Measurements from ENCODE around the gene ITGA4. TPM values are rescaled to one million over a fixed set of nuclear protein-coding genes. Genes with fewer than 3 reads are reported as not detected.
A peak's percentile ranks its signal among the peaks of the same experiment; 100 is the strongest.

ITGA4 gene
- polyA plus RNA-seq, 6 donors from 2014 or later = 129 to 160 (median 153) TPM

DNA sequence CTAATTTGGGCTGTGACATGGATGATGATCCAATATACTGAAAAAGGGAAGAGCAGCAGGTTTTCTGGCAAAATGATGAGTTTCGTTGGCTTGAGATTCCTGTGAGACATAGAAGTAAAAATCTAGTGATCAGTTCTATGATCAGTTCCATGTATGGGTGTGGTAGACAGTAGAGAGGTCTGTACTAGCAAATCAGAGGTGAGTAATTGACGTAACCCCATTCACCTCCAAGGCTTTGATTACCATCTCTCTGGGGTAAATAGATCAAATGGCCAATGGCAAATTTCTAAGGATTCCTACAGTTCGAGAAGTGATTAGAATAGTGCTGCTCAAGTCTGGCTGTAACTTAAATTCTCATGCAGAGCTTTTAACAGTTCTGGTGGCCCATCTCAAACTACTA, 6.4 kb downstream of the ITGA4 start:
- peak overlapping the region; percentile 57 to 86 (median 74) for H3K27ac Mint-ChIP-seq
- H3K27me3 Mint-ChIP-seq = no peaks in the 10 kb centered on the region
- peaks cover 68 to 82% (median 79%) of the 10 kb centered on the region in 3 donors for H3K4me1 Mint-ChIP-seq
- H3K4me3 Mint-ChIP-seq = peak overlapping the region; percentile 0 to 100 (median 45)
- H3K36me3 Mint-ChIP-seq = peaks cover 13 to 19% of the 10 kb centered on the region in 2 donors
- H3K9me3 Mint-ChIP-seq = no peaks in the 10 kb centered on the region
- ATAC-seq (ENCODE audit: low read depth in 2 of 2) (no peak), DNase-seq (no peak)

DNA sequence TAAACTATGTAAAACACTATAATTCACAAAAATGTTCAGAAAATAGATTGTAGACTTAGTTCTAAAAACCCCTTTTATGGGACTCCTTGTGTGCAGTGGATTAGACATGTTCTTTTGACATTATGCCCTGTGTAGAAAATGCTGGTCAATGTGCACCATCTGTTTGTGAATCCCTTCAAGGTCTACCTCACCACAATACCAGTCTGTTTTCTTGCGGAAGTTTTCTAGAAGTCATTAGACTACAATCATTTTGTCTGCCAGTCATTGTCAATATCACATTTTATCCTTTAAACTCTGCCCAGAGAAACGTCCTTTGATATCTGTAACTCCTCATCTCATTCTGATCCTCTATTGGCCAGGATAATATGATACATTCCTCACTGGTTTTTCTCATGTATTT, 7.8 kb downstream of the ITGA4 start:
- H3K4me3 Mint-ChIP-seq = peak overlapping the region in 5 of 8 donors; percentile 1 to 64 (median 43)
- DNase-seq = no peak
- peak in 1 of 2 donors; percentile 24 for ATAC-seq (ENCODE audit: low read depth in 2 of 2)
- H3K27ac Mint-ChIP-seq = peak overlapping the region; percentile 45 to 95 (median 84)
- H3K27me3 Mint-ChIP-seq = no peaks in the 10 kb centered on the region
- peaks cover 15 to 19% of the 10 kb centered on the region in 2 donors for H3K36me3 Mint-ChIP-seq
- H3K4me1 Mint-ChIP-seq = peaks cover 55 to 85% (median 76%) of the 10 kb centered on the region in 3 donors
- peaks cover 0 to 3% (median 0%) of the 10 kb centered on the region in 7 donors for H3K9me3 Mint-ChIP-seq

- no peak for ATAC-seq (ENCODE audit: low read depth in 2 of 2)
- Mint-ChIP-seq H3K36me3 (peaks cover 19 to 20% of the 10 kb centered on the region in 2 donors), H3K27ac (peak overlapping the region; percentile 44 to 95 (median 80)), H3K4me1 (peaks cover 52 to 85% (median 74%) of the 10 kb centered on the region in 3 donors), H3K4me3 (peak overlapping the region in 3 of 8 donors; percentile 10 to 43 (median 25)), H3K9me3 (peaks cover 0 to 3% (median 0%) of the 10 kb centered on the region in 7 donors), H3K27me3 (no peaks in the 10 kb centered on the region)
- DNase-seq = no peak
These were observed 8.6 kb downstream of the ITGA4 start for GRCh38 chr2:181465676-181466375.

DNA sequence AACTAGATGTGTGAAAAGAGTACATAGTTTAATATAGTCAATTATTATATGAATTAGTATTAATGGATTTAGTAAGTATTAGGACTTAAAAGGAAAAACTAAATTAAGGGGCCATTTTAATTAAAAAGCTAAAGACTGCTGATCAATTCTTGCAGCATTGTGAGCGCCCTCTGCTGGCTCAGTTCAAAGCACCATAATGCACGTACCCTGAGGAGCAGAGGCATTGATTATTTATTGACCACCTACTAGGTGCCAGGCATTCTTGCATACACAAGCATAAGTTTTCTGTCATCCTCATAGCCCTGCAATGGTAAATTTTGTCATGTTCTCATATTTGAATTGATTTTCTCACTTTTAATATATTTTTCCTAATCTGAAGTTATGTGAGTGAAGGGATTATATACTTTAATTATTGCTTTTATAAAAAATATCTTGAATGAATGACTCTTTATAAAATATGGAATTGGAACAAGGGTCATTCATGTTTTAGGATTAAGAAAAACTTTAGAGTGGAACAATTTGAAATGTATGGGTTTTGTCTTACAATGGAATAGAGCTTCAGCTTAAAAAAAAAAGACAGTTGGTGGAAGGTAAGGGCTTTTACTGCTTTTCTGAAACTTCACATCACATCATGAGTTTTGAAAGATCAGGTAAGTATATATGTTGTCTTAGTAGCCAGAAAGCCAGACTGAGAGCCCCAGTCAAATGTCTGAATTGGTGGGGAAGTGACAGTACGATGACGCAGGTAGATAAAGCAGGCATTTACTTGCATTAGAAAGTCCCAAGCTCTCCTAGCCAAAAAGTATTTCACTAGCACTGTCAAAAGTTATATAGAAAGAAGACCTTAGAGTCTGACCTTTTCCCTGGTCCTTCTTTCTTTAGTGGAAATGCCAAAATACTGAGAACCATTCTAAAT, 9.7 kb downstream of the ITGA4 start:
- Mint-ChIP-seq H3K27me3 (no peaks in the 10 kb centered on the region), H3K27ac (peak overlapping the region; percentile 53 to 91 (median 70)), H3K4me3 (peak overlapping the region in 2 of 8 donors; percentile 20 to 23), H3K4me1 (peaks cover 57 to 88% (median 78%) of the 10 kb centered on the region in 3 donors), H3K36me3 (peaks cover 19 to 20% of the 10 kb centered on the region in 2 donors), H3K9me3 (peaks cover 0 to 3% (median 0%) of the 10 kb centered on the region in 7 donors)
- peak; percentile 66 to 70 for ATAC-seq (ENCODE audit: low read depth in 2 of 2)
- DNase-seq = peak; percentile 62

DNA sequence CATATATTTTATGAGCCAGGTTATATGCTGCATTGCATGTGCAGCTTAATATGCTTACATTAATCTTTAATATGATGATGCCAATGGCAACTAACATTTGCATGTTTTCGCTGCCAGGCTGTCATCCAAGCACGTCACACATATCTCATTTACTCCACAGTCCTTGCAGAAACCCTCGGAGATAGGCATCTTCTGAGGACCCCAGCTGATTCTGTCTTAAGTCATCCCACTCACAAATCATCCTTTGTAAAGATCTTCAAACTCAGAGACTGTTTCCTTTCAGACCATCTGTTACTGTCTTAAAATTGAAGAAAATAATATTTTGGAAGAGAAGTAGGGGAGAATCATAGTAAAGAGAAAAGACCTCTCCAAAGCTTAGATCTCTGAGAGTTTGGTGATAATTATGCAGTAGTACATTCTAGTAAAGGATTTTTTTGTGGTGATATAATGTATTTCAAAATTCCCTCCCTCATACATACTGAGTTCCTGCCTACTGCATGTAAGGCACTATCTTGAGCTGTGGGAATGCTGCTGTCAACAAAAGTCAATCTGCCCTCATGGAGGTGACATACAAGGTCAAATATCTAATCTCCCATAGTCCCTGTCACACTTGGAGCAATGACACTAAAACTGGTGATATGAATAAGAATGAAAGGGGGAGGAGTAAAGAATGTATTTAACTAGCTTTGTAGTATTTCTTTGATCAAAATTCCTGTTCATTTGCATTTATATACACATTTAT, 11.0 kb downstream of the ITGA4 start:
- no peak for DNase-seq
- ATAC-seq (ENCODE audit: low read depth in 2 of 2) = no peak
- H3K9me3 Mint-ChIP-seq = peaks cover 0 to 3% (median 0%) of the 10 kb centered on the region in 7 donors
- no peak overlapping the region for H3K4me3 Mint-ChIP-seq
- H3K27me3 Mint-ChIP-seq = no peaks in the 10 kb centered on the region
- H3K4me1 Mint-ChIP-seq = peaks cover 60 to 88% (median 78%) of the 10 kb centered on the region in 3 donors
- peak overlapping the region in 5 of 6 donors; percentile 47 to 86 (median 65) for H3K27ac Mint-ChIP-seq
- peaks cover 19 to 22% of the 10 kb centered on the region in 2 donors for H3K36me3 Mint-ChIP-seq

DNA sequence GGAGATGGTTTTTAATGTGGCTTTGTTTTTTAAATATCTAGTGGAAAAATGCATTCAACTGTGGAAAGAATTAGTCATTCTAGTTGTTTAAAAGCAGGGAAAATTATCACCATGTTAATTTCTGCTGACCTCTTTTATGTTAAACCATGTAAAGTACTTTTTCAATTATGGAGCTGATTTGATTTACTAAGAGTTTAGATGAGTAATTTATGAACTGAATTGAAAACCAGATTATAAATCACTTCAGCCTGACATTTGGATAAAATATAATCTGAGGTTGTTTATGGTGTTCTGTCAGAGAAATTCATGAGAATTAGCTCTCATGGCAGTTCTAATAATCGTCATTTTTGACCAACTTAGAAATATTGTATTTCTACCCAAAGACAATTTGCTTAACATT, 11.6 kb downstream of the ITGA4 start:
- Mint-ChIP-seq H3K9me3 (peaks cover 0 to 3% (median 0%) of the 10 kb centered on the region in 7 donors), H3K27me3 (no peaks in the 10 kb centered on the region), H3K27ac (peak overlapping the region in 5 of 6 donors; percentile 51 to 82 (median 64)), H3K4me3 (no peak overlapping the region), H3K4me1 (peaks cover 60 to 88% (median 78%) of the 10 kb centered on the region in 3 donors), H3K36me3 (peaks cover 14 to 15% of the 10 kb centered on the region in 2 donors)
- ATAC-seq (ENCODE audit: low read depth in 2 of 2) (no peak), DNase-seq (no peak)

GRCh38 chr2:181471226-181471625, 14.0 kb downstream of the ITGA4 start:
- Mint-ChIP-seq H3K4me1 (peaks cover 52 to 75% (median 64%) of the 10 kb centered on the region in 3 donors), H3K9me3 (peaks cover 0 to 3% (median 0%) of the 10 kb centered on the region in 7 donors), H3K4me3 (peak overlapping the region in 4 of 8 donors; percentile 28 to 47 (median 40)), H3K27me3 (no peaks in the 10 kb centered on the region), H3K27ac (peak overlapping the region; percentile 16 to 95 (median 78)), H3K36me3 (peaks cover 19 to 33% of the 10 kb centered on the region in 2 donors)
- DNase-seq (no peak), ATAC-seq (ENCODE audit: low read depth in 2 of 2) (no peak)

DNA sequence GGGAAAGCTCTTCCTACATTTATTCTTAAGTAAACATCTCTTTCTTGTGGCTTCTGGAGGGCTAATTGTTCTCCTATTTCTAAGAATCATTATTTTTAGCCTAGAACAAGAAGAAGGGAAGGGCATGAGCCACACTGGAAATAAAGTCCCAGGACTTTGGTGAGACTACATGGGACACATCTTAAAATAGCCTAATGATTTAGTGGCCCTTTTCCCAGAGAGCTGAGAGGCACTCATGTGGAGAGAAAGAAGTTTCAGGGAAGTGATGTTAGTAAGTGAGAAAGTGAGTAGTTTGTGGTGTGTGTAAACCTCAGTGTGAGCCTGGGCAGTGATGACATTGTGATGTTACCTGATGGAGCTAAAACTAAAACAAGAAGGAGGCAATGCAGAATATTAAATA, 14.6 kb downstream of the ITGA4 start:
- no peaks in the 10 kb centered on the region for H3K27me3 Mint-ChIP-seq
- H3K4me3 Mint-ChIP-seq = peak overlapping the region in 4 of 8 donors; percentile 4 to 36 (median 12)
- peaks cover 0 to 3% (median 0%) of the 10 kb centered on the region in 7 donors for H3K9me3 Mint-ChIP-seq
- peaks cover 52 to 74% (median 64%) of the 10 kb centered on the region in 3 donors for H3K4me1 Mint-ChIP-seq
- peak overlapping the region; percentile 3 to 82 (median 71) for H3K27ac Mint-ChIP-seq
- peaks cover 25 to 37% of the 10 kb centered on the region in 2 donors for H3K36me3 Mint-ChIP-seq
- peak in 1 of 2 donors; percentile 27 for ATAC-seq (ENCODE audit: low read depth in 2 of 2)
- DNase-seq = no peak

GRCh38 chr2:181472990-181473389, 15.8 kb downstream of the ITGA4 start:
- DNase-seq = no peak
- no peak for ATAC-seq (ENCODE audit: low read depth in 2 of 2)
- Mint-ChIP-seq H3K36me3 (peaks cover 32 to 45% of the 10 kb centered on the region in 2 donors), H3K9me3 (peaks cover 0 to 3% (median 0%) of the 10 kb centered on the region in 7 donors), H3K4me1 (peaks cover 44 to 63% (median 54%) of the 10 kb centered on the region in 3 donors), H3K27me3 (no peaks in the 10 kb centered on the region), H3K27ac (peak overlapping the region in 5 of 6 donors; percentile 39 to 89 (median 80)), H3K4me3 (peak overlapping the region in 2 of 8 donors; percentile 15 to 25)

DNA sequence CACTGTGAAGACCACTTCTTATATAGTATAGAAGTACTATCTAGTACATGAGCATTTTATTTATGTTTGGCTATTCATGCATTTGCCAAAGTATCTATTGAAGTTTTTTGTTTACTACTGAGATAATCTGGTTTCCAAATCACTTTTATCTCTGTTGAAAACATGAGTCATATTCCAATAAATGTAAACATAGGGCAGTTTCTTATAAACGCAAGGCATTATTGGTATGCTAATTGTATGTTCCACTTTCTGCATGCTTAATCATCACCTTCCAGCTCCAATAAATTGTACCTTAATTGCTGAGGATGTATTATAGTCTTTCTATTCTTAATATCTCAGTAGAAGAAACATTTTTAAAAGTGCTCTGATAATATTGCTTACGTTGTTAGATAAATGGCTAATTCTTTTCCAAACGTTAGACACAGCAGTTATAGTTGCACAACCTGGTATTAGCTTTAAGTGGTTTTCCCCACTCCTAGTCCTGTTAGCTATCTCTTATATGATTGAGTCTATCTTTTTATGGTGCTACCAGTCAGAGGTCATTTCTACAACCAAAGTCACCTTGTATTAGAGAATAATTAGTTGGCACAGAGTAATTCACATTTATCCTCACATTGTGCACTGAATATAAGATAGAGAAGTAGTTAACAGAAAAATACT, 17.2 kb downstream of the ITGA4 start:
- Mint-ChIP-seq H3K27me3 (no peaks in the 10 kb centered on the region), H3K27ac (peak overlapping the region in 3 of 6 donors; percentile 9 to 92 (median 82)), H3K9me3 (peaks cover 0 to 3% (median 0%) of the 10 kb centered on the region in 7 donors), H3K4me1 (peaks cover 38 to 54% (median 43%) of the 10 kb centered on the region in 3 donors), H3K4me3 (no peak overlapping the region), H3K36me3 (peaks cover 32 to 39% of the 10 kb centered on the region in 2 donors)
- ATAC-seq (ENCODE audit: low read depth in 2 of 2) (no peak), DNase-seq (no peak)

GRCh38 chr2:181483211-181483610, 26.0 kb downstream of the ITGA4 start:
- ATAC-seq (ENCODE audit: low read depth in 2 of 2) (no peak), DNase-seq (no peak)
- Mint-ChIP-seq H3K27ac (peak overlapping the region in 2 of 6 donors; percentile 14 to 69), H3K4me3 (no peak overlapping the region), H3K9me3 (no peaks in the 10 kb centered on the region), H3K36me3 (peaks cover 38 to 39% of the 10 kb centered on the region in 2 donors), H3K27me3 (no peaks in the 10 kb centered on the region), H3K4me1 (peaks cover 2 to 5% (median 3%) of the 10 kb centered on the region in 3 donors)

DNA sequence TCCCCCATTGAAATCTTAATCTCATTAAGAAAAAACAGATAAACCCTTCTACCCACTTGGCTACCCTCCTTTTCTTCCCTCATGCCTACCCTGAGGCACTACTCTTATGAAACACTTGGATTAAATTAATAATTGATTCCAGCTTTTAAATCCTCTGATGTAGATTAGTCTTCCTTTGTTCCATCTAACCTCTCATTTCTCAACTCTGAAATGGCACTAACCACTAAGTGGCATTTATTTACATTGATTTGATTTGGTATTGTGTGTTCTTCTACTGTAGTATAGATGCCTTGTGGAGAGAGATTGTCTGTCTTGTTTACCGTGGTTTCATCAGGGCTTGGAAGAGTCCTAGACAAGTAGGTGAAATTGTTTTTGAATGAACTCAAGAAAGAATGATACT, 26.7 kb downstream of the ITGA4 start:
- Mint-ChIP-seq H3K4me1 (peaks cover 2 to 5% (median 3%) of the 10 kb centered on the region in 3 donors), H3K36me3 (peaks cover 38 to 39% of the 10 kb centered on the region in 2 donors), H3K27me3 (no peaks in the 10 kb centered on the region), H3K27ac (peak overlapping the region in 5 of 6 donors; percentile 2 to 70 (median 69)), H3K4me3 (no peak overlapping the region), H3K9me3 (no peaks in the 10 kb centered on the region)
- DNase-seq = no peak
- no peak for ATAC-seq (ENCODE audit: low read depth in 2 of 2)
